GM18508 (cell line): ENCODE results near the gene UBAC2.
"Not testable (repeated sequence)": the region's sequence is repeated elsewhere in the genome, so short reads cannot be mapped to it uniquely, and the experiment has no call there.

Experiments used
- ATAC-seq: cut with Tn5 transposase; IDR thresholded peaks from one replicate; pipeline ENCODE4 v1.9.1; 2021; ENCODE audit warnings: moderate number of reproducible peaks; ENCODE audit not compliant: insufficient read depth, unreplicated experiment

Gene UBAC2

DNA sequence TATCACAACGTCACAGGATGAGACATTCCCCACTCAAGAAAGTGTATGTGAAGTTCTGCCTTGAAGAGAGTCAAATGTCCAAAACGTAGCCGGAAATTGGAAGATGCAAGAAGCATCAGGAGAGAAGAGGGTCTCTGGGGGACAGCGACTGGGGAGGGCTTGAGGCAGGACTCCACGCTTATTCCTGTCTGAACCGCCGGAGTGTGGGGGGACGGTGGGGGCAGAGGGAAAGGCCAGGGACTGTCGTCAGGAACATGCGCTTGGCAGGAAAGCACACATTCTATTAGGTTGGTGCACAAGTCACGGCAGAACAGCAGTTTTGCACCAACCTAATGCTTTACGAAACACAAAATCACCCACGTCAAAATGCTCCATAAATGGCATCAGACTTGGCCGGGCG is 205.3 kb downstream of the UBAC2 start:
- no peak for ATAC-seq

DNA sequence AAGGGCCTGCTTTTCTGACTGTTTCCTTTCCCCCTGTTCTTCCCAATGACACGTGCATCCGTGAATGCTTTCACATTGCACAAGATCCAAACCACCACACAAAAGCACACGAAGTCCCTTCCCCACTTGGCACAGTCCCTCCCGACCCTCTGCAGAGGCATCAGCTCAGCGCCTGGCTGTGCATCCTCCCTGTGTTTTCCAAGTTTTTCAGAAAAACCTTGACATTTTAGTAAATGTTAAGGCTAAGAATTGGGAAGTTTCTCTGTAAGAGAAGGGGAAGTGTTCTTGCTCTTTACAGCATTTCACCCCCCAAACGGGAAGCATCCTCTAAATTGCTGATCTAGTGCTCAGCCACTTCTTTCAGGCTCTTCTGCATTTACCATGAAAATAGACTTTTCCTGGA is 206.1 kb downstream of the UBAC2 start:
- ATAC-seq, result no peak

- ATAC-seq, result no peak
Observed at GRCh38 chr13:99407906-99408702, 207.4 kb downstream of the UBAC2 start.

- no peak for ATAC-seq
Observed at GRCh38 chr13:99408703-99409000, 208.0 kb downstream of the UBAC2 start.

DNA sequence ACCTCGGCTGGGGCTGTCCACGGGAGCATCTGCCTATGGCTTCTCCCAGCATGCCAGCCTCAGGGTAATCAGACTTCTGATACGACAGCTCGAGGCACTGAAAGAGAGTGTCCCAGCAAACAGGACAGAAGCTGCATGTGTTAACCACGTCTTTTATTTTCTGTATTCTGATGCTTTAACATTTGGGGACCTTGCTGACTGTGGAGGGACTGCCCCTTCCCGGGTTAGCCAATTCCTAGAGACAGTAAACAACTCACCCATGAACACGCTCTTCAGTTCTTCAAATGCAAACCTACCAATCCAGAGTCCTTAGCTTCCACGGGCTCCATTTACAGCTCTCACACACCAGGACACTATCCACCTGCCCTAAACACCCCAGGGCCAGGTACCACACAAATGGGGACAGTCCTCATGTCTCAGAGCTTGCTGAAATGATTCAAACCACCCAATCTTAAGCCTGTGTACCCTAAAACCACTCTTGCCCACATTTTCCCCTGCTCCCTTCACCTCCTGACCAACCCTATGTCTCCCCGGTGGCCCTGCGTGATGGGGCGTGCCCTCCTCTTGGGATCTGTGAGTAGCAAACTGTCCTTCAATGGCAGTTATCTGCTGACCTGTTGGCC is 208.9 kb downstream of the UBAC2 start:
- ATAC-seq, result not testable (repeated sequence)

- not testable (repeated sequence) for ATAC-seq
Observed at GRCh38 chr13:99410646-99411475, 210.2 kb downstream of the UBAC2 start.

DNA sequence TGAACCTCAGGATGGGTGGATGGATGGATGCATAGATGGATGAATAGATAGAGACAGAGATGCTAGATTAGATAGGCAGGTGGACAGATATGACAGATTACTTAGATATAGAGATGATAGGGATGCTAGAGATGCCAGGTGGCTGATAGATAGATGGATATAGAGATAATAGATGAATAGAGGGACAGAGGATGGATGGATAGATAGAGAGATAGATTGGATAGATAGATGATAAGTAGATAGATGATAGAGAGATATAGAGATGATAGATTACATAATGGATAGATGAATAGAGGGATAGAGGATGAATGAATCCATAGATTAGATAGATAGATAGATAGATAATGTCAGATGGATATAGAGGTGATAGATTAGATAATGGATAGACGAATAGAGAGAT is 212.2 kb downstream of the UBAC2 start:
- no peak for ATAC-seq

DNA sequence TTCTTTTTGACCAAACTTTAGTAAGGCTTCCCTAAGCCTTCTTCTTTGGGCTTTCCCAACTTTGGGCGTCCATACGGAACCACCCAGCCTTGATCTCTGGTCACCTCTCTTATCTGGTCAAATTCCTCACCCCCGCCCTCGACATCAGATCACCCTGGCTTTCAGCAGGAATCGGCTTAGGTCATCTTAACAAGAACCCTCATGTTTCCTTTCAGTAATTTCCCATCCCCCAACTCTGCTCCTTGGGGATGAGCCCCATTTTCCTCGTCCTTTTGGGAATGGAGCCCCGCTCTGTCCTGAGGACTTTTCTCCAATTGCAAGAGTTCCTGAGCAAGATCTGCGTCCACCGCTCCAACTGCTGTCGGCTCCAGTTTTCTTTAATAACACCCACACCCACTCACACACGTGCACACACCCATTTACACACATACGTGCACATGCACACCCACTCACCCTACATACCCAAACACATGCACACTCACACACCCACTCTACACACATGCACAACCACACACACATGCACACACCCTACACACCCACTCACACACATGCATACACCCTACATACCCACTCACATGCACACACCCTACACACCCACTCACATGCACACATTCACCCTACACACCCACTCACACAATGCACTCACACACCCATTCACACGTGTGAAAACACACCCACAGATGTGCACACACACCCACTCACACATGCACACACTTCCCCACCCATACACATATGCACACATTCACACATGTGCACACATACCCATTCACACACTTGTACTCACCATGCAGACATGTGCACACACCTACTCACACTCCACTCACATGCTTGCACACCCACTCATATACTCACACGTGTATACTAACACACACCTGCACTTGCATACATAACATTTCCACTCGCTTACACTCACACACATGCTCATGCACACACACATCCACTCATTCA is 213.7 kb downstream of the UBAC2 start:
- ATAC-seq, result no peak

DNA sequence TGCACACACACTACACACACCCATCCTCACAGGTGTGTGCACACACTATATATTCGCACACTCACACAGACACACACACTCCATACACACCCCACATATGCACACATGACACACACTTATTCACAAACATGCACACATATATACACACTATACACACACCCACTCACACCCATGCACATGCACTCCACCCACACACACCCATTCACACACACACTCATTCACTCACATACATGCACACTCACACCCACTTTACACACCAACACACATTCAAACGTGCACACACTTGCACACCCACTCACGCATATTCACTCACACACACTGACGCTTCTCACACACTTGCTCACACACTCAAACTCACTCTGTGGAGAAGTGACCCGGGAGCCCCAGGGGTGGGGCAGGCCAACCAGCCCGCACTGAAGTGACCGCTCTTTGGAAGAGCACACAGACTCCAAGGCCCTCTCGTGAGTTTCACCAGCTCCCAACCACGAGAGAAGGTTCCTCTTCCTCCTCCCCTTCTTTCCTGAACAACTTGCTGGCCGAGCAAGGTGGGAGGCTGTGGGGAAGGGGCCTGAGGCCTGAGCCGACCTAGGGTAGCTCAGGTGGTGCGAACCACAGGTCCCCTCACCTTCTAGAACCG is 214.5 kb downstream of the UBAC2 start:
- ATAC-seq, result no peak

DNA sequence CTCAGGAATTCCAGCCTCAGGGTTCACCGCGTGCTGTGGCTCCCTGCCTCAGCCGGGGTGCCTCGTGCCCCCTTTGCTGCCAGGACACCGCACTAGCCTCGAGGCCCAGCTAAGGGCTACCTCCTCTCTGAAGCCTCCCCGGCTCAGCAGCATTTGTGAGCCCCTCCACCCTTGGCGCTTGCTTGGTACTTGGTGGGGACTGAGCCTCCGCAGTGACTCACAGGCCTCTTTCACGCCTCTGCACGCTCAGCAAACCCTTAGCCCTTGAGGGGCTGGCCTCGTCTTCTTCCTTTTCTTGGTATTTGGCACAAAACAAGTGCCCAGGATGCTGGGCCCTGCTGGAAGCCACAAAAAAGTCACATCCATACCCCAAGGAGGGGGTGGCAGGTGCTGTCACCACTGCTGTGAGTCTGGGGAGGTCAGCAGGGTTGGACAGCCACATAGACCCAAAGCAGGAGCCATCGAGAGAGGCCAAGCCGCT is 215.2 kb downstream of the UBAC2 start:
- ATAC-seq, result no peak

DNA sequence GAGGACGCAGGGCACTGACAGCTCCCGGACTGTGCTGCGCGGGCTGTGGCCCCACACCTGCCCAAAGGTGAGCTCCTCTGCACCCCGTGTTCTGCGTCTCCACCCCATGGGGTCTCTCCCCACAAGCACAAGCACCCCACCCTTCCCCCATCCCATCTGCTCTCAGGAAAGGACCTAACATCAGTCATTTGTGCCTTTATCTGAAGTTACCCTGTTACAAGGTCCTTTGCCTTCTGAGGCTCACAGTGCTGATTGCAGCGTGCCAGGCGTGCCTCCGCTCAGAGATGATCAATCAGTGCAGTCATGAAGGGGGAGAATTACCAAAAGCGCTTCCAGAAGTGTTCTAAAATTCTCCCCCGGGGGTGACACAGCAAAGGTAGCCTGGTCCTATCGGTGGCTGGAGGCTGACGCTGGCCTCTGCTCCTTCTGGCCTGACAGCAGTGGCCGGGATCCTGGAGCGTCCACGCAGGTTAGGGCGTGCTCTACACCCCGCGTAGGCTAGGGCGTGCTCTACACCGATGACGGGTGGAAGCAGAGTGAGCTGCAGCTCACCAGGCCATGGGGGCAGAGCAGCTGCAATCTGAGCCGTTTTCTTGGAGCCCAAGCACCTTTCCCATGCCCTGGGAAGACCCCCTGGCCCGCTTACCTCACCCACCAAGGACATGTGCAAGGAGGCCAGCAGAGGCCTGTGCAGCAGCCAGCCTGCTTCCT is 215.9 kb downstream of the UBAC2 start:
- no peak for ATAC-seq

GRCh38 chr13:99417201-99418102 is 216.8 kb downstream of the UBAC2 start:
- ATAC-seq, result no peak

- ATAC-seq, result no peak
Observed at GRCh38 chr13:99418103-99418842, 217.6 kb downstream of the UBAC2 start.

DNA sequence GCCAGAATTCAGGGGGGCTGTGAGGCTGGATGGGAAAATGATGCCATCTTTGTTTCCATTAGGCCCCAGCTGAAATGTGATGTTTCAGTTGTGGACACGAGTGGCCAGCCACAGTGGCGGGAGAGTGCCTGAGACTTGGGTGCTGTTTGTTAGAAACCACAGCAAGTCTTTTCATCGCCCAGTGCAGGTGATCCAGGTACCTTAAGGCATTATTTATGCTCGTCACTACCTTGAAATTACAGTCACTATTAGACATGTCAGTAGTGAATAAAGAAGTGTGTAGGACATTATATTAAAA is 218.1 kb downstream of the UBAC2 start:
- no peak for ATAC-seq

- ATAC-seq, result no peak
Observed at GRCh38 chr13:99419591-99420243, 219.1 kb downstream of the UBAC2 start.

DNA sequence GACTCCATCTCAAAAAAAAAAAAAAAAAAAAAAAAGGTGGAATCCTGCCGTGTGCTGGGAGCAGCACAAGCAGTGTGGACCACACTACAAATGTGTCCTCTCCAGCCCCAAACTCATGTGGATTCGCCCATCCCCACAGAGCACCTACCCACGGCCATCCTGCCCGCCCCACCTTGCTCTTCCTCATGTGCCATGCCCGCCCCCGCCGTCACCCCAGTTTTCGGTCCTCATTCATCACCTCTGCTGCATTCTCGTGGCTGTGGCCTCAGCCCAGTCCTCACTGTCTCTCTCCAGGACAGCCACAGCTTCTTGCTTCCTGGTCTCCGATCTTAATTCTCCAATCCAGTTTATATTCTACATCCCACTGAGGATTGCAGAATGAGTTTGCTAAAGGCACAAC is 220.6 kb downstream of the UBAC2 start:
- no peak for ATAC-seq
